ENCODE data around the gene SLC38A10. TPM values are rescaled to one million over a fixed set of nuclear protein-coding genes. Genes with fewer than 3 reads are reported as not detected.

SLC38A10 gene
- polyA plus RNA-seq, 1 donor (not counting 4 experiments of a cell fraction or from before 2014, with no cell fraction given): 16.8 TPM

- DNase-seq (ENCODE audit: low read depth, low spot score): no peak
- no peak overlapping the region for H3K9ac ChIP-seq (ENCODE audit: control insufficient read depth, extremely low read depth, insufficient read depth, low read length)
- H3K36me3 ChIP-seq (ENCODE audit: control insufficient read depth in 2 of 2, extremely low read depth in 1 of 2, insufficient read depth in 2 of 2, low read length in 2 of 2): no peaks in the 10 kb centered on the region
- H2AFZ ChIP-seq (ENCODE audit: control insufficient read depth, low read length): peak overlapping the region; percentile 52
- H3K4me1 ChIP-seq (ENCODE audit: control insufficient read depth, extremely low read depth, insufficient read depth, low read length): peaks cover 8% of the 10 kb centered on the region
- H3K27me3 ChIP-seq (ENCODE audit: control insufficient read depth, extremely low read depth, insufficient read depth, low read length): peaks cover 6% of the 10 kb centered on the region
- peak overlapping the region; percentile 58 for H3K4me2 ChIP-seq (ENCODE audit: control insufficient read depth, extremely low read depth, insufficient read depth, low read depth, low read length)
- H3K9me1 ChIP-seq (ENCODE audit: control insufficient read depth, extremely low read depth, insufficient read depth, low read length): peaks cover 3% of the 10 kb centered on the region
- no peaks in the 10 kb centered on the region for H3K79me2 ChIP-seq (ENCODE audit: control insufficient read depth, insufficient read depth, low read length)
- H3K4me3 ChIP-seq (ENCODE audit: control insufficient read depth in 2 of 3, extremely low read depth in 1 of 3, insufficient read depth in 2 of 3, low read depth in 1 of 3, low read length in 3 of 3): no peak overlapping the region
- peaks cover 2% of the 10 kb centered on the region for H4K20me1 ChIP-seq (ENCODE audit: control insufficient read depth, extremely low read depth, insufficient read depth, low read length)
- H3K9me3 ChIP-seq (ENCODE audit: control insufficient read depth, low read depth, low read length): no peaks in the 10 kb centered on the region
- no peak overlapping the region for H3K27ac ChIP-seq (ENCODE audit: control insufficient read depth, insufficient read depth, low read length)
- FAIRE-seq: no peak
- TF ChIP-seq CTCF (optimal IDR thresholded peaks at IDR 0.05 in 1 of 3, IDR thresholded peaks at IDR 0.05 in 1 of 3, conservative IDR thresholded peaks at IDR 0.05 in 1 of 3; ENCODE audit: extremely low read depth in 1 of 3, insufficient read depth in 2 of 3, low read length in 3 of 3): no peak
- no peak for TF ChIP-seq EZH2 (IDR thresholded peaks at IDR 0.05; ENCODE audit: low read length)
- dilution Hi-C loops (cut with MboI; ENCODE audit: extremely low pct_ligation_motif_present, low sequenced_read_pairs): no loop called here
Observed at GRCh38 chr17:81301195-81302144, 6.4 kb upstream of the SLC38A10 start.

GRCh38 chr17:81300586-81301155 lies 5.6 kb upstream of the SLC38A10 start:
- H3K4me3 ChIP-seq (ENCODE audit: control insufficient read depth in 2 of 3, extremely low read depth in 1 of 3, insufficient read depth in 2 of 3, low read depth in 1 of 3, low read length in 3 of 3): no peak overlapping the region
- H3K27ac ChIP-seq (ENCODE audit: control insufficient read depth, insufficient read depth, low read length): no peak overlapping the region
- dilution Hi-C loops (cut with MboI; ENCODE audit: extremely low pct_ligation_motif_present, low sequenced_read_pairs): no loop called here
- FAIRE-seq (no peak), DNase-seq (ENCODE audit: low read depth, low spot score) (no peak)
- H3K4me2 ChIP-seq (ENCODE audit: control insufficient read depth, extremely low read depth, insufficient read depth, low read depth, low read length): no peak overlapping the region
- H2AFZ ChIP-seq (ENCODE audit: control insufficient read depth, low read length): no peak overlapping the region
- peaks cover 6% of the 10 kb centered on the region for H3K27me3 ChIP-seq (ENCODE audit: control insufficient read depth, extremely low read depth, insufficient read depth, low read length)
- H4K20me1 ChIP-seq (ENCODE audit: control insufficient read depth, extremely low read depth, insufficient read depth, low read length): peaks cover 2% of the 10 kb centered on the region
- peaks cover 10% of the 10 kb centered on the region for H3K4me1 ChIP-seq (ENCODE audit: control insufficient read depth, extremely low read depth, insufficient read depth, low read length)
- H3K9ac ChIP-seq (ENCODE audit: control insufficient read depth, extremely low read depth, insufficient read depth, low read length): no peak overlapping the region
- peaks cover 3% of the 10 kb centered on the region for H3K9me1 ChIP-seq (ENCODE audit: control insufficient read depth, extremely low read depth, insufficient read depth, low read length)
- no peaks in the 10 kb centered on the region for H3K36me3 ChIP-seq (ENCODE audit: control insufficient read depth in 2 of 2, extremely low read depth in 1 of 2, insufficient read depth in 2 of 2, low read length in 2 of 2)
- no peaks in the 10 kb centered on the region for H3K9me3 ChIP-seq (ENCODE audit: control insufficient read depth, low read depth, low read length)
- TF ChIP-seq CTCF (optimal IDR thresholded peaks at IDR 0.05 in 1 of 3, IDR thresholded peaks at IDR 0.05 in 1 of 3, conservative IDR thresholded peaks at IDR 0.05 in 1 of 3; ENCODE audit: extremely low read depth in 1 of 3, insufficient read depth in 2 of 3, low read length in 3 of 3): no peak
- TF ChIP-seq EZH2 (IDR thresholded peaks at IDR 0.05; ENCODE audit: low read length): no peak
- no peaks in the 10 kb centered on the region for H3K79me2 ChIP-seq (ENCODE audit: control insufficient read depth, insufficient read depth, low read length)
